AG20443 (cell line): Measurements from ENCODE around the gene SHROOM4.

ENCODE experiments used
- DNase-seq: peaks from one replicate; pipeline ENCODE4 v3.0.0; 2012; ENCODE audit warnings: low spot score, mixed read lengths

Gene SHROOM4

GRCh38 chrX:50707955-50708699 lies 105.9 kb downstream of the SHROOM4 start:
- DNase-seq = peak; percentile 11

DNA sequence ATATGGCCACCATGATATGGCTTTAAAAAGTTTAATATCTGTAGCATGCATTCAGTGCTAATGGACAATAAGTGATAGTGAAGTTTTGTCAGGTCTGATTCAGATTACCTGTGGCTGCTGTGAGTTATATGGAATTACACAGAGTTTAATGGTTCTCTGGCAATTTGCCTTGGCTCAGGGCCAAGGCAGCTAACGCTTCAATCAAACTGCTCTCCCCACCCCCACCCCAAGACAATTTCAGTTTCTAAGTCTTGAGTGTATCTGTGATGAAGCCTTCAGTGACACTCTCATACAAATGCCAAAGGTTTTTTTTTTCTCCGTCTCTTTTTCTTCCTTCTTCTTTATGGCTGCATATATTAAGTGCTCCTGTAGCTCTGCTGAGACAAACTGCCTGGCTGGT lies 106.6 kb downstream of the SHROOM4 start:
- DNase-seq = no peak

- peak; percentile 13 for DNase-seq
Measured at GRCh38 chrX:50705042-50705441, 109.0 kb downstream of the SHROOM4 start.

DNA sequence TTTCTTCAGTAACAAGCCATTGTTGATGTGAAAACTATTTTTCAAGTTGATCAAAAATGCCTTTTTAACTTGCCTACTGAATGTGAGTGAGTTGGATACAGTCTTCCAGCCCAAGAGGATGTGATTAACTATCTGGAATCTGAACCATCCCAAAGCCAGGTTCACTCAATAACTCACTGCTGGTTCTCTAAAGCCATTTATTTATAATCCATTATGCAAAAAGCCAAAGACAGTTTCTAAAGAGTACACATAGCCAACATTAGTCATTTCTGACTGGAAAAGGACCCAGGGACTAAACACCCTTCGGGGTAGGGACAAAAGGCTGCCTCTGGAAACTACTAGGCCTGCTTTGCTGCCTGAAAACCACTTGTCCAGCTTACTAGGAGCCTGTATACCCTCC lies 109.6 kb downstream of the SHROOM4 start:
- DNase-seq = peak; percentile 10

- DNase-seq = no peak
Measured at GRCh38 chrX:50700921-50701320, 113.1 kb downstream of the SHROOM4 start.

DNA sequence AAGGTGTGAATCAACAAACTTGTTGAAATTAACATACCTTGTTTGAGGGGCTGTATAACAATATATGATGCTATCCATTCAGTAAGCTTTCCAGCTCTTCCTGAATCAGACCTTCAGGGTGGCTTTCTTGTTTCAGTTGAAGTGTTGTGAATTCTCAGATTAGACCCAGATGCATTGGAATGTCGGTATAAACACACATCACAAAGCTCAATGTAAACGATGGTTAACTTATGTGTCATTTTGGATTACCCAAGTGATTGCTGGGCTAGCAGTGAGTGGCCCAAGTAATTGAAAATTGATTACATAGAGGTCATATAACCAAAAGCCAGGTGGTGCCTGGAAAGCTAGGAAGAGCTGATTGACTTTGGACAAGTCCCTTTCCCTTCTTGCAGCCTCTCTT lies 115.0 kb downstream of the SHROOM4 start:
- no peak for DNase-seq

GRCh38 chrX:50697691-50698090 lies 116.3 kb downstream of the SHROOM4 start:
- DNase-seq = peak; percentile 58

GRCh38 chrX:50691820-50692219 lies 122.2 kb downstream of the SHROOM4 start:
- peak; percentile 33 for DNase-seq

DNA sequence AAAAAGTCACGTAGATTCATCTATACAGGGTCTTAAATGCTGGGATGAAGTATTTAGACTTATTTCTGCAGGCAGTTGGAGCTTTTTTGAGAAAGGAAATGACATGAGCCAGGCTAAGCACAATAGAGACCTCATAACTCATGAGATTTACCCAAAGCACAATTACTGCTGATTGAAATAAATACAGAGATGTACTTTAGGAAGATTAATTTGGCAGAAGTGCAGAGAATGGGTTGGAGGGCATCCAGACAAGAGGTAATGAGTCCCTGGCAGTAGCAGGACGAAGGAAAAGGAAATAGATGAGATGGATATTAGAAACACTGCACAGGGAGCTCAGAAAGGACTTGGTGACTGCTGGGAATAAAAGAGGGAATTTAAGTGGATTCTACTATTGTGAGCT lies 129.1 kb downstream of the SHROOM4 start:
- DNase-seq = no peak

- no peak for DNase-seq
Measured at GRCh38 chrX:50680990-50681389, 133.0 kb downstream of the SHROOM4 start.

- no peak for DNase-seq
Measured at GRCh38 chrX:50677789-50678188, 136.2 kb downstream of the SHROOM4 start.

- no peak for DNase-seq
Measured at GRCh38 chrX:50671661-50672060, 142.3 kb downstream of the SHROOM4 start.

DNA sequence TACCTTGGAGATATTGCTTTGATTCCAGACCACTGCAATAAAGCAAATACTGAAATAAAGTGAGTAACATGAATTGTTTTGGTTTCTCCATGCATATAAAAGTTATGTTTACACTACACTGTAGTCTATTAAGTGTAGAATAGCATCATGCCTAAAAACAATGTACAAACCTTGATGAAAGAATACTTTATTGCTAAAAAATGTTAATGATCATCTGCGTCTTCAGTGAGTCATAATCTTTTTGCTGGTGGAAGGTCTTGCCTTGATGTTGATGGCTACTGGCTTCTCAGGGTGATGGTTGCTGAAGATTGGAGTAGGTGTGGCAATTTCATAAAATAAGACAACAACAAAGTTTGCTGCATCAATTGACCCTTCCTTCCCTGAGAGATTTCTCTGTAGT lies 145.1 kb downstream of the SHROOM4 start:
- DNase-seq = no peak

DNA sequence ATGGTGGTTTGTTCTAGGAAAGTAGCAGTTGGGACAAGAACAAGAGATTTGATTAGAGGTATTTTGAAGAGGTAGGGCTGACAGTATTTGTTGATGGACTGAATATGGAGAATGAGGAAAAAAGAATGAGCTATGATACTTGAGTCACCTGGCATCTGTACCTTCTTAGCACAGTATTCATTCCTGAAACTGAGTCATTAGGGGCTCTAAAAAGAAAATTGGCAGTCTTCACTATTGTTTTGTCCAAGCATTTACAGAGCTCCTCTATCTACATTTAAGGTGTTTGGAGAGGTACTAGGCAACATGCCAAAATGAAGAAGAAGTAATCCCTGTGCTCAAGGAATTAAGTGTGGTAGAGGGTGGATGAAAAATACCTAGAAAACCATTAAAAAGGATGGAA lies 165.8 kb downstream of the SHROOM4 start:
- DNase-seq = no peak

DNA sequence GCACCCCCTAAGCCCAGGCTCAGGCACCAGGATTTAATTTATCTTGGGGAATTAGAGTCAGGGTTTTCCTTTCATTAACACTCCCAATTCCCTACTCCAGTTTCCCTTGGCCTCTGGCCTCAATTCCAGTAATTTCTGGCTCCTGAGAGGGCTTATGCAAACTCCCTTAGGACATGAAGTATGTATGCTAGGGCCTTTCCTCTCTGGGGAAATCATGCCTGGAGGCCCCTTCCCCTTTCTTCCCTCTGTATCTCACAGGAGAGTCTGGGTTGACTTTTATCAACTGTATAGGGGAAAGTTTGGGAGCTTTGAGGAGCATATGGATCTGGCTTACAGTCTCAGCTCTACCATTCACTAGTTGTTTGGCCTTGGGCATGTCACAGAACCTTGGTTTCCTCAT lies 169.5 kb downstream of the SHROOM4 start:
- DNase-seq = no peak

GRCh38 chrX:50643525-50644137 lies 170.4 kb downstream of the SHROOM4 start:
- no peak for DNase-seq

DNA sequence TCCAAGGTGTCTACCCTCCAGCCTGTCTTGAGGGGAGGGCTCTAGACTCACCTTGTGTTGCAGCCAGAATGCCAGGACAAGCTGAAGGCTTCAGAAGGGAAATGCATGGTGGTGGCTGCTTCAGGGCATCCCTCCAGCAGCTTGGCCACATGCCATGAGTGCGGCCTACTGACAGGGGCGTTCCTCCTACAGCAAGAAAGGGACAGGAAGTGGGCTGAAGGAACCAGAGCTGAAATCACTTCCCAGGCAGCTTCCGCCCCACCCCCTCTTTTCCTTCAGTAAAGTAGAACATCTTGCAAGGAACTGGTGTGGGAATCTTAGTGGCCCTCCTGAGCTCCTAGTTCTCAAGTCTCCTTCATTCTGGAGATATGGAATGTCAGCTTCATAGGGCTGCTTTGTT lies 175.9 kb downstream of the SHROOM4 start:
- no peak for DNase-seq

DNA sequence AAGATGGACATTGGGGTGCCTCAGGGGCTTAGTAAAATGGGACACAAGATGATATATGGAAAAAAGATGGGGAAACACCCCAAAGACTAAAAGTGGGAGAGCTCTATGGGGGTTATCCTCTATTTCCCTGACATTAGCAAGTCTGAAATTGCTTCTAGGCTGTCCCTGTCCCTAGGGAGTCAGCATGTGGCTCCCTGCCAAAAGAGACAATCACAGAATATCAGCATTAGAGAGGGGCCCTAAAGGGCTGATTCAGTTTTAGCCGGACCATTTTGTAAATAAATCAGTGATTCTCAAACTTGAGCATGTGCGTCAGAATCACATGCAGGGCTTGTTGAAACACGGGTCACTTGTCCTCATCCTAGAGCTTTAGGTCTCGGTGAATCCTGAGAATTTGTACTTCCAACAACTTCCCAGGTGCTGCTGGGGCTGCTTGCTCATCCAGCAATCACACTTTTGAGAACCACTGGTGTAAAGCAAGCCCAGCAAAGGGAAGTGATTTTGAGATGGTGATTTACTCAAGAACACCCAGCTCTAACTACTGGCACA lies 178.1 kb downstream of the SHROOM4 start:
- DNase-seq = no peak

- DNase-seq = no peak
Measured at GRCh38 chrX:50635162-50635561, 178.8 kb downstream of the SHROOM4 start.

- DNase-seq = no peak
Measured at GRCh38 chrX:50629774-50630173, 184.2 kb downstream of the SHROOM4 start.

DNA sequence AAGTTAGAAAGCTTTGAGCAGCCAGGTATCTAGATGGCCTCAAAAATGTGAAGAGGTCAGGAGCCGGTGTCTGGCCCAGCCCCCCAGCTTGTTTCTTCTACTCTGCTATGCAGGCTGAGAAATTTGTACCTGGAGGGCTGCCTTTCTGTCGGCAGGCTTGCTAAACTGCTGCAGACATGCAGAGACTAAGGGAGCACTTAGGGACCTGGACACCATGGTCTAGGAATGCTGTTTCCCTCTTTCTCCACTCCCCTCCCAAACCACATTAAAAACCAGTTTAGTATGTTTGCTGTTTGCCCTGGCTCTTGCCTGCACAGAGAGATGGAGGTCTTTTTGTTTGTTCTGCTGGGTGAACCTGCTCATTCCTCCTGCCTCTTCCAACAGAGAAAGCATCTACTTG lies 186.3 kb downstream of the SHROOM4 start:
- DNase-seq = no peak

- DNase-seq = no peak
Measured at GRCh38 chrX:50626432-50626831, 187.6 kb downstream of the SHROOM4 start.

DNA sequence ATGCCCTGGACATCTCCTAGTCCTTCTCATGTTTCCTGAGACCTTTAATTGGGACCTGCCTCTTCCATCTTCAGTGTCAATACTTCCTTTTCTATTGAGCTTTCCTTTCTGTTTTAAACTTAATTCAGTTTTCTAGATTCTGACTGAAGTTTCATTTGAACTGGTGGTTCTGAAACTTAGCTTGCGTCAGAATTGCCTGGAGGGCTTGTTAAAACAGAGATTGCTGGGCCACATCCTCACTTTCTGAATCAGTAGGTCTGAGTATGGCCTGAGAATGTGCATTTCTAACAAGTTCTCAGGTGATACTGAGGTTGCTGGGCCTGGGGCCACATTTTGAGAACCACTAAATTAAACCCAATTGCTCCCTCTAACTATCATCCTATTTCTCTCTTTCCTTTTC lies 191.2 kb downstream of the SHROOM4 start:
- DNase-seq = no peak
